PC-3 (cell line): ENCODE data around the gene BIN2.

ENCODE experiments used
- EZH2 ChIP-seq: fragments of 300-600 bp; sonication (generic); IDR thresholded peaks from one replicate; pipeline ENCODE4 v1.6.1; 2017; ENCODE audit warnings: antibody characterized with exemption, mild to moderate bottlenecking, low read length; ENCODE audit not compliant: unreplicated experiment
- EZH2phosphoT487 ChIP-seq: fragments of 300-600 bp; sonication (generic); IDR thresholded peaks from 2 replicates; pipeline ENCODE4 v1.6.1; 2018; ENCODE audit warnings: mild to moderate bottlenecking, antibody characterized with exemption, low read length, borderline replicate concordance
- TF ChIP-seq, protein P1 (sequence below): fragments of 300-600 bp; sonication (generic); conservative IDR thresholded peaks from 2 replicates; pipeline ENCODE4 v1.5.1; 2017; ENCODE audit warnings: antibody characterized with exemption, low read depth, mild to moderate bottlenecking, low read length

DNA sequence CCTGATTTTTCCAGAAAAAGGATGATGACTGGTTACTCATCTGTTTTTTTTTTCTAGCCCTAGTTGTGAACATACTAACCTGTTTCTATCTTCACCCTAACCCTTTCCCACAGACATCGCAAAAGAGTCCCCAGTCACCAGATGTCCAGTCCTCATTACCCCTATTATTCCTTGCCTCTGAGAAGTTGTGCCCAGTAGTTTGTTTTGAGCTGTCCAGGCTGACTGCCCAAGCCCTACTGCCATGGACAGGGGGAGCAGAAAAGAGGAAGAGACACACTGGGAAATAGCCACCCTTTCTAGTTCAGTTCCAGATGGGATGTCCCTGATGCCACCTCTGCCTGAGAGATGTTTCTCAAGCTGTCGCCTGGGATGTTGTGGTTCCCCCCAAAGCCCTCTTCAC, 36.3 kb upstream of the BIN2 start:
- TF ChIP-seq, protein P1, sequence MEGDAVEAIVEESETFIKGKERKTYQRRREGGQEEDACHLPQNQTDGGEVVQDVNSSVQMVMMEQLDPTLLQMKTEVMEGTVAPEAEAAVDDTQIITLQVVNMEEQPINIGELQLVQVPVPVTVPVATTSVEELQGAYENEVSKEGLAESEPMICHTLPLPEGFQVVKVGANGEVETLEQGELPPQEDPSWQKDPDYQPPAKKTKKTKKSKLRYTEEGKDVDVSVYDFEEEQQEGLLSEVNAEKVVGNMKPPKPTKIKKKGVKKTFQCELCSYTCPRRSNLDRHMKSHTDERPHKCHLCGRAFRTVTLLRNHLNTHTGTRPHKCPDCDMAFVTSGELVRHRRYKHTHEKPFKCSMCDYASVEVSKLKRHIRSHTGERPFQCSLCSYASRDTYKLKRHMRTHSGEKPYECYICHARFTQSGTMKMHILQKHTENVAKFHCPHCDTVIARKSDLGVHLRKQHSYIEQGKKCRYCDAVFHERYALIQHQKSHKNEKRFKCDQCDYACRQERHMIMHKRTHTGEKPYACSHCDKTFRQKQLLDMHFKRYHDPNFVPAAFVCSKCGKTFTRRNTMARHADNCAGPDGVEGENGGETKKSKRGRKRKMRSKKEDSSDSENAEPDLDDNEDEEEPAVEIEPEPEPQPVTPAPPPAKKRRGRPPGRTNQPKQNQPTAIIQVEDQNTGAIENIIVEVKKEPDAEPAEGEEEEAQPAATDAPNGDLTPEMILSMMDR: no peak
- TF ChIP-seq EZH2 (no peak), EZH2phosphoT487 (no peak)
